B cell (primary cell): ENCODE data around the gene OLIG2.

Experiments
- CTCF ChIP-seq: fragments of 200-600 bp; IDR thresholded peaks from one replicate; pipeline ENCODE4 v1.8.0; 2022; ENCODE audit warnings: antibody characterized with exemption, mild to moderate bottlenecking
- EZH2 ChIP-seq: IDR thresholded peaks from 2 replicates; pipeline ENCODE4 v1.6.1; 2012; ENCODE audit warnings: borderline replicate concordance, low read depth, mild to moderate bottlenecking, moderate library complexity, low read length; ENCODE audit not compliant: insufficient read depth, poor library complexity, severe bottlenecking

GRCh38 chr21:33010931-33011330 lies 14.8 kb upstream of the OLIG2 start:
- no peak for TF ChIP-seq CTCF
- TF ChIP-seq EZH2, result no peak
